ENCODE measurements around the gene SOX12.

DNA sequence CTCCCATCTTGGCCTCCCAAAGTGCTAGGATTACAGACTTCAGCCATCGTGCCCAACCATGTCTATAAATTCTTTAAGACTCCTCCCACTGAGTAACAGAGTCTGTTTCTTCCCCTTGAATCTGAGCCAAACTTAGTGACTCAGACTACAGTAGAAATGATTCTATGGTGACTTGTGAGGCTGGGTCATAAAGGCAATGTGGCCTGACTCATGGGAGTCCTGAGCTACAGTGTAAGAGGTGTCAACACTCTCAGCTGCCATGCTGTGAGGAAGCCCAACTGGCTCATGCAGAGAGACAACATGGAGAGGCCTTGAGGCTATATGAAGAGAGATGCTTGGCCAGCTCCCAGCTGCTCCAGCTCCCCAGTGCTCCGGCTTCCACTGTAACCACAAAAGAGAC, 16.3 kb downstream of the SOX12 start:
- TF ChIP-seq POLR2AphosphoS5 (IDR thresholded peaks at IDR 0.05; ENCODE audit: borderline replicate concordance, low read depth, low read length) (no peak), EZH2 (IDR thresholded peaks at IDR 0.05) (no peak)
